ENCODE measurements around the gene SLC2A4RG. TPM values are rescaled to one million over a fixed set of nuclear protein-coding genes. Genes with fewer than 3 reads are reported as not detected.

The SLC2A4RG gene
- total RNA-seq, 4 donors from 2014 or later, result 36.5 to 98.7 (median 59.9) TPM

- peaks cover 0 to 60% of the 10 kb centered on the region in 2 donors for H3K36me3 ChIP-seq
- no peak overlapping the region for H3K27ac ChIP-seq
- H3K9me3 ChIP-seq, result no peaks in the 10 kb centered on the region
- TF ChIP-seq POLR2A (IDR thresholded peaks at IDR 0.05) (no peak), EP300 (IDR thresholded peaks at IDR 0.05) (no peak), POLR2AphosphoS5 (IDR thresholded peaks at IDR 0.05) (no peak), CTCF (IDR thresholded peaks at IDR 0.05) (no peak)
- H3K4me3 ChIP-seq, result no peak overlapping the region
- 61% methylated on average over 4 of the region's 15 CpGs; no CpG with 5 or more reads in 1 of the 2 donors for WGBS, 2 donors (ENCODE audit: low coverage in 1 of 2)
- no peak for ATAC-seq
- H3K4me1 ChIP-seq, result peaks cover 0 to 47% (median 22%) of the 10 kb centered on the region in 3 donors
- H3K27me3 ChIP-seq, result no peaks in the 10 kb centered on the region
Measured at GRCh38 chr20:63703471-63703975, 36.1 kb upstream of the SLC2A4RG start.

- Histone ChIP-seq H3K4me1 (peaks cover 0 to 47% (median 22%) of the 10 kb centered on the region in 3 donors), H3K36me3 (peaks cover 0 to 64% of the 10 kb centered on the region in 2 donors), H3K9me3 (no peaks in the 10 kb centered on the region), H3K4me3 (no peak overlapping the region), H3K27me3 (no peaks in the 10 kb centered on the region), H3K27ac (no peak overlapping the region)
- TF ChIP-seq POLR2A (IDR thresholded peaks at IDR 0.05) (no peak), POLR2AphosphoS5 (IDR thresholded peaks at IDR 0.05) (no peak), EP300 (IDR thresholded peaks at IDR 0.05) (no peak), CTCF (IDR thresholded peaks at IDR 0.05) (no peak)
- WGBS, 2 donors (ENCODE audit: low coverage in 1 of 2), result 90 to 94% methylated on average over 2 to 3 of the region's 11 CpGs
- no peak for ATAC-seq
Measured at GRCh38 chr20:63703976-63704748, 35.4 kb upstream of the SLC2A4RG start.

GRCh38 chr20:63704749-63705117, 34.8 kb upstream of the SLC2A4RG start:
- Histone ChIP-seq H3K36me3 (peaks cover 0 to 66% of the 10 kb centered on the region in 2 donors), H3K27me3 (no peaks in the 10 kb centered on the region), H3K4me3 (no peak overlapping the region), H3K27ac (no peak overlapping the region), H3K4me1 (peaks cover 0 to 47% (median 20%) of the 10 kb centered on the region in 3 donors), H3K9me3 (no peaks in the 10 kb centered on the region)
- ATAC-seq, result no peak
- WGBS, 2 donors (ENCODE audit: low coverage in 1 of 2), result 80 to 90% methylated on average over 1 to 4 of the region's 6 CpGs
- TF ChIP-seq POLR2AphosphoS5 (IDR thresholded peaks at IDR 0.05) (no peak), POLR2A (IDR thresholded peaks at IDR 0.05) (no peak), CTCF (IDR thresholded peaks at IDR 0.05) (no peak), EP300 (IDR thresholded peaks at IDR 0.05) (no peak)

- WGBS, 2 donors (ENCODE audit: low coverage in 1 of 2), result 80% methylated on average over 3 to 4 of the region's 8 CpGs
- Histone ChIP-seq H3K36me3 (peaks cover 0 to 66% of the 10 kb centered on the region in 2 donors), H3K27ac (no peak overlapping the region)
Measured at GRCh38 chr20:63705232-63706026, 34.1 kb upstream of the SLC2A4RG start.

More at GRCh38 chr20:63705232-63706026, 34.1 kb upstream of the SLC2A4RG start:
- no peak for TF ChIP-seq CTCF (IDR thresholded peaks at IDR 0.05)
- no peak for TF ChIP-seq EP300 (IDR thresholded peaks at IDR 0.05)
- TF ChIP-seq POLR2AphosphoS5 (IDR thresholded peaks at IDR 0.05), result no peak
- no peak for TF ChIP-seq POLR2A (IDR thresholded peaks at IDR 0.05)
- Histone ChIP-seq H3K4me1 (peaks cover 0 to 47% (median 18%) of the 10 kb centered on the region in 3 donors), H3K4me3 (no peak overlapping the region), H3K9me3 (no peaks in the 10 kb centered on the region), H3K27me3 (no peaks in the 10 kb centered on the region)
- no peak for ATAC-seq
